Endometrial microvascular endothelial cells (primary cell): ENCODE results near the gene CCDC66. TPM values are rescaled to one million over a fixed set of nuclear protein-coding genes. Genes with fewer than 3 reads are reported as not detected.

ENCODE experiments used
- in situ Hi-C: cut with HindIII; loops from 2 replicates; pipeline ENCODE4 v1.10.0; 2017; ENCODE audit warnings: low sequenced_read_pairs, low pct_unique_long_range_greater_than_20kb; ENCODE audit errors: inconsistent ontology term
- total RNA-seq: library from RNA; depleted of rRNA; stranded (reverse); fragments of >200 nt; gene quantifications from one replicate; pipeline ENCODE4 v1.2.3, GENCODE V29; 2015; ENCODE audit errors: inconsistent ontology term

The CCDC66 gene
- total RNA-seq, 1 donor from 2014 or later = 4.6 TPM

DNA sequence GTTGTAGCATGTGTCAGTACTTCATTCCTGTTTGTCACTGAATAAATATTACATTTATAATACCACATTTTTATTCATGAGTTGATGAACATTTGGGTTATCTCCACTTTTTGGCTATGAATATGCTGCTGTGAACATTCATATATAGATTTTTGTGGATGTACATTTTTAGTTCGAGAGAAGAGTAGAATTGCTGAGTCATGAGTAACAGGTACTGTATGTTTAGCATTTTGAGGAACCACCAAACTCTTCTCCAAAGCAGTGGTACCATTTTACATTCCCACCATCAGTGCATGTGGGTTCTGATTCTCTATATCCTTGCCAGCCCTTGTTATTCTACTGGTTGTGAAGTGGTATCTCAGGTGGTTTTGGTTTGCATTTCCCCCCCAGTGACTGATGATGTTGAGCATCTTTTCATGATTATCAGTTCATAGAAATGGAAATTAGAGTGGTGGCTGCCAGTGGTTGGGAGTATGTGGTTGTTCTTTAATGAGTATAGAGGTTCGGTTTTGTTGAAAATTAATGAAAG, 59.6 kb downstream of the CCDC66 start:
- in situ Hi-C loops = no loop called here

DNA sequence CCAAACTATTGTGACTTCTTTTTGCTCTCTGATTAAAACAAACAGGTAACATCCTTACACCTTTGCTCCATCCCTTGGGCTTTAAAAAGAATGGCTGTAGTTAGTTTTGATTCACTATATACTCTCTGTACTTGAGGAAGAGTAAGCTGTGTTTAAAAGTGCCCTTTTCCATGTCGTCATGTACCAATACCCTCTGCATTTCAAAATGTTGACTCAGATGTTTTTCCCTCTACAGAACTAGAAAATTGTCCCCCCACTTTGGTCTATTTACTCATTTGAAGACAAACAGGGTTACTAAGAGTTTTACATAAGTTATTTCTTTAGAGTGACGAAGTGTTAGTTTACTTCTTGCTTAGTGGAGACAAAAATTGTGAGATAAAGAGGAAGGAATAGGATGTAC, 63.4 kb downstream of the CCDC66 start:
- in situ Hi-C loops = no loop called here

DNA sequence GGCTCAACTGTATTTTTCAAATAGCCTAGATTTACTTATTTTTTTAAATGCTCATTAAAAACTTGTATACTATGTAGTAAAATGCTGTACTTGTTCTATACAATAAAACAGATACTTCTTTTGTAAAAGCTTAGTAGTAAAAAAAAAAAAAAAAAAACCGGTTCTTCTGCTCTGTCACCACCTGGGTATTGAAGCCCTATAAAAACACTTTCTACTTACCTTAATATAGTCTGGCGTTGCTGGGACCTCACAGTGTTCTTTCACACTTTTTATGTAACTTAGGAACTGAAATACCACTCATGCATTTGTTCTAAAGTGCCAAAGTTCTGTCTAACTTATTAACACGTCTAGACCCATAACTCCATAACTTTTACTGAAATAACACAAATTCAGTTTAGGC, 64.7 kb downstream of the CCDC66 start:
- in situ Hi-C loops = no loop called here

DNA sequence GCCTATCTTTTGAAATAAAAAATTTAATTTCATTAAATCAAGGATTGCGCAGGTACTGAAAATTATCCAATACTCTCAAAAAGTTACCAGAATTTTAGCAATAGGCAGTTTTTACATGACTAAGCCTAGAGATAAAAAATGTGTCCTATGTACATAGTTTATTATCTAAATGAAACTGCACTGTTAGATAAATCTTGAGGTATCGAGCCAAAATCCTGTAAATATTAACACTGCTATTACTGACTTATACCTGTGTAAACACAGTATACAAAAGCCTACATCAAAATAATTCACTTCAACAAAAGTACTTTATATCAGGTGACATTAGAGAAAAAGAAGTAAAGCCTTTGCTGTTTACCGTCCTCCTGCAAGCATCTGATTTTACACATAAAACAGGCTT, 65.4 kb downstream of the CCDC66 start:
- in situ Hi-C loops = no loop called here

- in situ Hi-C loops = no loop called here
Measured at GRCh38 chr3:56624725-56625124, 67.8 kb downstream of the CCDC66 start.

GRCh38 chr3:56629047-56629446, 72.1 kb downstream of the CCDC66 start:
- in situ Hi-C loops = no loop called here

GRCh38 chr3:56629451-56629850, 72.5 kb downstream of the CCDC66 start:
- in situ Hi-C loops = no loop called here

GRCh38 chr3:56630966-56631365, 74.0 kb downstream of the CCDC66 start:
- in situ Hi-C loops = no loop called here

- in situ Hi-C loops = no loop called here
Measured at GRCh38 chr3:56633181-56633580, 76.2 kb downstream of the CCDC66 start.

GRCh38 chr3:56633602-56634535, 76.9 kb downstream of the CCDC66 start:
- in situ Hi-C loops = no loop called here

DNA sequence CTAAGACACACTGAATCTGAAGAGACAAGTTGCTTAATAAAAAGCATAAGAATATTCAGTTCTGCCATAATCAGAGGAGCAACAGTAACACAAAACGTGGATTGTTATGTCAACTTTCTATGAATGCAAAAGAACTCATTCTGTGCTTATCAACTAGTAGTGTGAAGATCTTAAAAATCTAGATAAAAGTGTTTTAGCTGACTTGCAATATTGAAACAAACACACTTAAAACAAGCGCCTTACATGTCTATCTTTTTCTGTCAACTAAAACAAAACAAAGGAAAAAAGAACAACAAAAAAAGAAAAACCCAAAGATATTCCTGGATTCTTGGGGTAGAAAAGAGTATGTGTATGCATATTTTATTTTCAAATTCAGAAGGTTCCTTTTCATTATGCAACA, 88.4 kb downstream of the CCDC66 start:
- in situ Hi-C loops = no loop called here

- in situ Hi-C loops = no loop called here
Measured at GRCh38 chr3:56654460-56654859, 97.5 kb downstream of the CCDC66 start.

- in situ Hi-C loops = no loop called here
Measured at GRCh38 chr3:56655709-56656108, 98.7 kb downstream of the CCDC66 start.

DNA sequence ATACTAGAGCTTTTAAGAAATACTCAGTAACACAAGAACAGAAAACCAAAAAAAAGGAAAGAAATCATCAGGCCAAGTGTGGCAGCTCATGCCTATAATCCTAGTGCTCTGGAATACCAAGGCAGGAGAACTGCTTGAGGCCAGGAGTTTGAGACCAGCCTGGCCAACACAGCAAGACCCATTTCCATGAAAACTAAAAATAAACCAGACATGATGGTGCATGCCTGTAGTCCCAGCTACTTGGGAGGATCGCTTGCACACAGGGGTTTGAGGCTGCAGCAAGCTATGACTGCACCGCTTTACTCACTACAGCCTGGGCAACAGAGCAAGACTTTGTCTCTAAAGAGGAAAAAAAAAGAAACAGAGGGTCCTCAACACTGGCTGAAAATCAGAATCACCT, 107.8 kb downstream of the CCDC66 start:
- in situ Hi-C loops = no loop called here

DNA sequence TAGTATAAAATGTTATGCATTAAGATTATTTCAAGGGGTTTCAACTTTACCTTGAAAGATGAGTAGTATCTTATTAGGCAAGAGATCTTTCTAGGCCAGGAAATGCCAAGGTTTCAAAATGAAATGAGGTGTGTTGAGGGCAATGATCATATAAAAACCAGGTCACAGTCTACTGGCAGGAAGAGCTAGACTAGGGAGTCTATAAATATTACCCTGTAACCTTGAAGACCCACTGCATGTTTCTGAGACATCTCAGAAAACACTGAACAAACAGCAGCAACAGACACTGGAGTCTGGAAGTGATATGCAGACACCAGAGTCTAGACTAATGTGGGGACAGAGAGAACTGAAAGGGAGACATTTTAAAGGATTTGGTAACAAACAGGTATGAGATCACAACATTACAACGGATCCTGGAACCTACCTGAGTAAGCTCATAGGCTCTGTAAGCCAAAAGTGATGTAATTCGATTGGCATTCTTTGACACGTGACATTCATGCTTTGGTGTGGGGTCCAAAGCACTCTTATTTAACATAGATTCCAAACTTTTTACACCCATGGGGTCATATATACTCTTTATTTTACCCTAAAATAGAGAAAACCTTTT, 111.1 kb downstream of the CCDC66 start:
- in situ Hi-C loops = no loop called here

Other genes starting within 250 kb of the CCDC66 start
- not detected for gene ERC2, start 88.7 kb upstream of the CCDC66 start, total RNA-seq
- 60.9 TPM for gene TASOR, start 126.1 kb downstream of the CCDC66 start, total RNA-seq
- gene ARHGEF3, start 244.8 kb downstream of the CCDC66 start, total RNA-seq = 11.0 TPM